H1 (cell line): Measurements from ENCODE around the gene COL21A1. TPM values are rescaled to one million over a fixed set of nuclear protein-coding genes. Genes with fewer than 3 reads are reported as not detected.

Experiments used
- CTCF ChIA-PET: fragments of 300-600 bp; sonication (Branson Sonifier 250); formaldehyde crosslinking; loops from one replicate; lab custom pipeline; 2021; ENCODE audit not compliant: partially characterized antibody; lab: Charles Lee
- POLR2A ChIA-PET: fragments of 300-600 bp; sonication (Branson Sonifier 250); formaldehyde crosslinking; loops from one replicate; lab custom pipeline; 2021; ENCODE audit warnings: inconsistent platforms; ENCODE audit not compliant: partially characterized antibody; lab: Charles Lee
- DNase-seq, 2 experiments: peaks; one replicate each; pipeline versions ENCODE4 v3.0.0 to v3.0.0-alpha.2; 2010 to 2022; ENCODE audit warnings: low spot score in 2 of 2, low read depth in 1 of 2, mixed read lengths in 1 of 2
- FAIRE-seq: peaks from 2 replicates; lab custom pipeline; 2011; peaks lifted over from hg19 to GRCh38; lab: Jason Lieb, UNC
- H2AFZ ChIP-seq: 2 replicates; pipeline ENCODE4 v1.8.1; 2012; ENCODE audit warnings: low read length, inconsistent platforms
- H2AK5ac ChIP-seq: 2 replicates; pipeline ENCODE4 v1.6.1; 2013; ENCODE audit warnings: low read depth, low read length
- H2BK120ac ChIP-seq: replicated peaks from 2 replicates; pipeline ENCODE3; 2013; ENCODE audit warnings: low read depth, low read length, inconsistent platforms
- H2BK12ac ChIP-seq: 2 replicates; pipeline ENCODE4 v1.6.1; 2013; ENCODE audit warnings: low read depth, low read length
- H2BK15ac ChIP-seq: 2 replicates; pipeline ENCODE4 v1.6.1; 2013; ENCODE audit warnings: low read length
- H2BK20ac ChIP-seq: 2 replicates; pipeline ENCODE4 v1.6.1; 2013; ENCODE audit warnings: low read length
- H2BK5ac ChIP-seq: 2 replicates; pipeline ENCODE4 v1.6.1; 2013; ENCODE audit warnings: low read depth, low read length
- H3K14ac ChIP-seq: 2 replicates; pipeline ENCODE4 v1.6.1; 2013; ENCODE audit warnings: inconsistent platforms; ENCODE audit not compliant: insufficient read length
- H3K18ac ChIP-seq: 2 replicates; pipeline ENCODE4 v1.6.1; 2013; ENCODE audit warnings: low read length; ENCODE audit errors: extremely low read depth
- H3K23ac ChIP-seq: 2 replicates; pipeline ENCODE4 v1.6.1; 2013; ENCODE audit warnings: inconsistent platforms; ENCODE audit not compliant: insufficient read length
- H3K23me2 ChIP-seq: 2 replicates; pipeline ENCODE4 v1.6.1; 2013; ENCODE audit warnings: low read depth, low read length
- H3K27ac ChIP-seq: 2 replicates; pipeline ENCODE4 v1.6.1; 2011; ENCODE audit warnings: low read depth, low read length, inconsistent platforms
- H3K27me3 ChIP-seq, 4 experiments: replicated peaks in 1 of 4; 1 replicate in 1 of 4; 2 replicates in 3 of 4; pipeline versions ENCODE4 v1.6.1 to v1.8.1; 2011 to 2013; ENCODE audit warnings: low read length in 3 of 4, mild to moderate bottlenecking in 3 of 4, inconsistent platforms in 2 of 4, mixed read lengths in 2 of 4, moderate library complexity in 1 of 4; ENCODE audit not compliant: control insufficient read depth in 3 of 4, insufficient read depth in 3 of 4; ENCODE audit errors: extremely low read depth in 1 of 4
- H3K36me3 ChIP-seq, 4 experiments: 2 replicates each; pipeline versions ENCODE4 v1.6.1 to v1.8.1; 2011 to 2013; ENCODE audit warnings: mild to moderate bottlenecking in 4 of 4, low read length in 3 of 4, moderate library complexity in 2 of 4, control low read depth in 1 of 4, inconsistent platforms in 1 of 4; ENCODE audit not compliant: insufficient read depth in 4 of 4, control insufficient read depth in 2 of 4
- H3K4ac ChIP-seq: replicated peaks from 2 replicates; pipeline ENCODE3; 2013; ENCODE audit warnings: low read length, low read depth, mixed read lengths, inconsistent platforms; ENCODE audit not compliant: insufficient read length
- H3K4me1 ChIP-seq, 4 experiments: replicated peaks in 1 of 4; 1 replicate in 1 of 4; 2 replicates in 3 of 4; pipeline versions ENCODE4 v1.6.1 to v1.8.1; 2011 to 2013; ENCODE audit warnings: low read length in 3 of 4, inconsistent platforms in 2 of 4, mixed read lengths in 1 of 4; ENCODE audit not compliant: insufficient read depth in 4 of 4, control insufficient read depth in 3 of 4
- H3K4me2 ChIP-seq, 2 experiments: 2 replicates each; pipeline versions ENCODE4 v1.6.1 to v1.8.1; 2011 to 2013; ENCODE audit warnings: low read depth in 2 of 2, low read length in 2 of 2, control low read depth in 1 of 2, inconsistent platforms in 1 of 2, mild to moderate bottlenecking in 1 of 2; ENCODE audit not compliant: insufficient read depth in 1 of 2
- H3K4me3 ChIP-seq, 4 experiments: fragments of 200-600, 300-600 bp in 1 of 4; sonication (generic), shearing (Covaris generic), sonication (Bioruptor Twin) in 1 of 4; 2 replicates each; pipeline versions ENCODE4 v1.5.1 to v1.8.1; 2011 to 2016; ENCODE audit warnings: low read length in 4 of 4, low read depth in 3 of 4, control low read depth in 2 of 4, inconsistent platforms in 2 of 4, mild to moderate bottlenecking in 2 of 4, mixed read lengths in 1 of 4, moderate library complexity in 1 of 4; ENCODE audit not compliant: insufficient read depth in 2 of 4; ENCODE audit errors: extremely low read depth in 1 of 4
- H3K56ac ChIP-seq: replicated peaks from 2 replicates; pipeline ENCODE3; 2013; ENCODE audit warnings: low read depth, mild to moderate bottlenecking, mixed read lengths, low read length, inconsistent platforms; ENCODE audit not compliant: insufficient read length
- H3K79me1 ChIP-seq: 2 replicates; pipeline ENCODE4 v1.6.1; 2013; ENCODE audit warnings: low read depth, low read length, control low read depth
- H3K79me2 ChIP-seq, 2 experiments: 2 replicates each; pipeline versions ENCODE4 v1.6.1 to v1.8.1; 2012 to 2013; ENCODE audit warnings: low read length in 2 of 2, mild to moderate bottlenecking in 2 of 2, inconsistent platforms in 1 of 2; ENCODE audit not compliant: insufficient read depth in 2 of 2, control insufficient read depth in 1 of 2
- H3K9ac ChIP-seq, 4 experiments: replicated peaks in 1 of 4; 1 replicate in 1 of 4; 2 replicates in 3 of 4; pipeline versions ENCODE4 v1.6.1 to v1.8.1; 2011 to 2013; ENCODE audit warnings: low read depth in 3 of 4, low read length in 3 of 4, control low read depth in 2 of 4, mild to moderate bottlenecking in 2 of 4, moderate library complexity in 2 of 4, inconsistent platforms in 1 of 4; ENCODE audit errors: extremely low read depth in 1 of 4
- H3K9me3 ChIP-seq, 2 experiments: 2 replicates each; pipeline versions ENCODE4 v1.6.1 to v1.8.1; 2012 to 2013; ENCODE audit warnings: mild to moderate bottlenecking in 2 of 2, moderate library complexity in 2 of 2, control low read depth in 1 of 2, inconsistent platforms in 1 of 2, low read depth in 1 of 2, low read length in 1 of 2, mixed read lengths in 1 of 2; ENCODE audit not compliant: insufficient read depth in 2 of 2
- H4K20me1 ChIP-seq, 2 experiments: replicated peaks in 1 of 2; 2 replicates each; pipeline versions ENCODE3 to v1.8.1; 2011 to 2013; ENCODE audit warnings: inconsistent platforms in 2 of 2, low read length in 2 of 2, mild to moderate bottlenecking in 1 of 2; ENCODE audit not compliant: insufficient read depth in 2 of 2, control insufficient read depth in 1 of 2
- H4K5ac ChIP-seq: 2 replicates; pipeline ENCODE4 v1.6.1; 2013; ENCODE audit warnings: low read length, low read depth, mixed read lengths, inconsistent platforms; ENCODE audit not compliant: insufficient read length
- H4K8ac ChIP-seq: 2 replicates; pipeline ENCODE4 v1.8.0; 2013; ENCODE audit warnings: mild to moderate bottlenecking, moderate library complexity, low read length, inconsistent platforms; ENCODE audit not compliant: insufficient read depth; ENCODE audit errors: extremely low read depth
- H4K91ac ChIP-seq: replicated peaks from 2 replicates; pipeline ENCODE3; 2013; ENCODE audit warnings: low read length, mixed read lengths, inconsistent platforms; ENCODE audit not compliant: insufficient read length
- WGBS, 2 experiments: shearing (Covaris generic) in 1 of 2; methylation state at CpG; one replicate each; pipeline versions ENCODE4 v1.1.6 to v1.1.7; 2013 to 2015; ENCODE audit warnings: low lambda C conversion rate in 2 of 2, mixed read lengths in 2 of 2, inconsistent platforms in 1 of 2, low coverage in 1 of 2, missing lambda C conversion rate in 1 of 2; ENCODE audit not compliant: insufficient replicate concordance in 2 of 2, insufficient coverage in 1 of 2, insufficient read length in 1 of 2; ENCODE audit errors: extremely low coverage in 1 of 2, missing lambda C conversion rate in 1 of 2; 5-methylcytosine and 5-hydroxymethylcytosine counted together
- polyA plus RNA-seq, 7 experiments: library from polyadenylated mRNA; depleted of rRNA in 3 of 7; stranded (reverse) in 5 of 7; unstranded in 2 of 7; fragments of >200 nt in 5 of 7; fragments of 200-250 nt in 2 of 7; gene quantifications; 1 replicate in 5 of 7; 2 replicates in 1 of 7; 4 replicates in 1 of 7; pipeline versions ENCODE4 v1.2.1 to v1.2.3, GENCODE V29; 2011 to 2013; ENCODE audit warnings: missing spikeins in 2 of 7, mixed read lengths in 2 of 7
- total RNA-seq: library from RNA; stranded (reverse); fragmentation: NEBNext Ultra II Directional; extraction: Animal tissue kit (Norgen Biotek cat#: 25700); gene quantifications from 2 replicates; pipeline ENCODE4 v1.2.1, GENCODE V29; 2021

Gene COL21A1
- total and polyA plus RNA-seq, 2 of the 8 experiments (the other 6 are each of a cell fraction or from before 2014, with no cell fraction given): 1.6 to 3.4 TPM

DNA sequence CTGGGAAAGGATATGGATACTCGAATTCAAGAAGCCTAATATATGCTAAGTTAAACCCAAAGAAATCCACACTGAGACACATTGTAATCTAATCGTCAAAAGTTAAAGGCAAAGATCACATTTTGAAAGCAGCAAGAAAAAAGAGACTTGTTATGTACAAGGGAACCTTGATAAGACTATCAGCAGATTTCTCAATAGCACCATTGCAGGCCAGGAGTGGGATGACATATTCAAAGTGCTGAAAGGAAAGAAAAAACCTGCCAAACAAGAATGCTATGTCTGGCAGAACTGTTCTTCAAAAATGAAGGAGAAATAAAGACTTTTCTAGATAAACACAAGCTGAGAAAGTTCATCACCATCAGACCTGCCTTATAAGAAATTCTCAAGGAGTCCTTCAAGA is 75.2 kb downstream of the COL21A1 start:
- H3K4me3 ChIP-seq: no peak overlapping the region
- H2BK15ac ChIP-seq: no peak overlapping the region
- no peak overlapping the region for H4K8ac ChIP-seq
- H3K4me2 ChIP-seq: no peak overlapping the region
- peaks cover 7 to 12% of the 10 kb centered on the region in 2 experiments; a peak in 2 of 4 replicates for H3K9me3 ChIP-seq
- H3K18ac ChIP-seq: no peak overlapping the region
- H3K56ac ChIP-seq: no peak overlapping the region
- H3K23me2 ChIP-seq: no peaks in the 10 kb centered on the region
- no peak overlapping the region for H3K9ac ChIP-seq
- ChIA-PET CTCF (no interaction called here), POLR2A (no interaction called here)
- H2BK12ac ChIP-seq: no peak overlapping the region
- no peak overlapping the region for H3K23ac ChIP-seq
- DNase-seq (no peak), FAIRE-seq (no peak)
- WGBS, 2 experiments: 91% methylated on average over 2 of the region's 2 CpGs; no CpG with 5 or more reads in 1 of the 2 experiments
- no peak overlapping the region for H4K5ac ChIP-seq
- H3K27me3 ChIP-seq: no peaks in the 10 kb centered on the region
- H2AFZ ChIP-seq: no peak overlapping the region
- H3K4me1 ChIP-seq: no peaks in the 10 kb centered on the region
- H4K91ac ChIP-seq: no peak overlapping the region
- H2BK5ac ChIP-seq: no peak overlapping the region
- H3K27ac ChIP-seq: no peak overlapping the region
- H2AK5ac ChIP-seq: no peak overlapping the region
- H2BK120ac ChIP-seq: no peak overlapping the region
- no peaks in the 10 kb centered on the region for H4K20me1 ChIP-seq
- no peak overlapping the region for H3K14ac ChIP-seq
- no peaks in the 10 kb centered on the region for H3K79me1 ChIP-seq
- H3K79me2 ChIP-seq: no peaks in the 10 kb centered on the region
- H3K4ac ChIP-seq: no peak overlapping the region
- H2BK20ac ChIP-seq: no peak overlapping the region
- H3K36me3 ChIP-seq: no peaks in the 10 kb centered on the region
